WTC11 (cell line): ENCODE data around the gene ANKRD39.

Experiments used
- CTCF ChIP-seq: fragments of 200-600 bp; IDR thresholded peaks from 2 replicates; pipeline ENCODE4 v1.8.0; 2022; ENCODE audit warnings: antibody characterized with exemption
- NR3C1 ChIP-seq: sonication (generic); formaldehyde crosslinking; conservative IDR thresholded peaks from 2 replicates; pipeline ENCODE4 v1.8.1; 2023; ENCODE audit warnings: low read depth, mild to moderate bottlenecking, missing genetic modification reagents
- ZNF138 ChIP-seq: sonication (generic); formaldehyde crosslinking; conservative IDR thresholded peaks from 2 replicates; pipeline ENCODE4 v1.8.1; 2022; ENCODE audit warnings: mild to moderate bottlenecking, moderate library complexity, missing genetic modification reagents

DNA sequence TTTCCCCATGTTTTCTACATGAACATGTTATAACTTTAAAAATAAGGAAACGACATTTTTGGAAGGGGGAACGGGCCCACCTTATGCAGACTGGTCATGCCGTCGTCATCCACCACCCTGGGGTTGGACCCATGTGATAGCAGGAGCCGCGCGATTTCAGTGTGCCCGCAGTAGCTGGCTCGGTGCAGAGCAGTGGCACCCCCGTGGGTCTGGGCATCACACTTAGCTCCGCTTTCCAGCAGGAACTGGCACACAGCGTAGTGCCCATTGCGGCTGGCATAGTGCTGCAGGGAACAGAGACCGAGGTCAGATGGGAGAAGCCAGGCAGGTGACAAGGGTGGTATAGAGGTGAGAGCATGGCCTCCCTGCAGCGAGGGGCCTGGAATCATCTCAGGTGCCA lies 4.5 kb downstream of the ANKRD39 start:
- TF ChIP-seq ZNF138 (CRISPR knock-in tag) (no peak), CTCF (no peak), NR3C1 (CRISPR knock-in tag) (no peak)
